ENCODE data around the gene OSBPL6.

- TF ChIP-seq NFYB (IDR thresholded peaks at IDR 0.05; ENCODE audit: extremely low read depth, insufficient read length) (no peak), SREBF2 (CRISPR knock-in tag; IDR thresholded peaks at IDR 0.05) (no peak), YY1 (IDR thresholded peaks at IDR 0.05; ENCODE audit: borderline replicate concordance in 1 of 3, control insufficient read depth in 1 of 3, extremely low read depth in 1 of 3, insufficient read depth in 3 of 3, insufficient read length in 1 of 3, insufficient replicate concordance in 2 of 3, low read depth in 1 of 3, low read length in 2 of 3) (no peak), MCM3 (IDR thresholded peaks at IDR 0.05) (no peak), CTCF (IDR thresholded peaks at IDR 0.05 in 2 of 3, conservative IDR thresholded peaks at IDR 0.05 in 1 of 3; ENCODE audit: insufficient read depth in 2 of 3, low read depth in 1 of 3, low read length in 3 of 3) (no peak)
Observed at GRCh38 chr2:178152033-178152432, 42.3 kb upstream of the OSBPL6 start.
